CD8-positive, alpha-beta memory T cell (primary cell): ENCODE measurements around the gene ZDHHC7. TPM values are rescaled to one million over a fixed set of nuclear protein-coding genes. Genes with fewer than 3 reads are reported as not detected.

Experiments used
- CTCF ChIA-PET: fragments of 350-600 bp; sonication (Branson Sonifier 250); formaldehyde crosslinking; loops from one replicate; lab custom pipeline; 2021; ENCODE audit warnings: antibody characterized with exemption; lab: Charles Lee
- POLR2A ChIA-PET: fragments of 350-600 bp; sonication (Branson Sonifier 250); formaldehyde crosslinking; loops from one replicate; lab custom pipeline; 2021; ENCODE audit warnings: antibody characterized with exemption; lab: Charles Lee
- DNase-seq, 5 donors: peaks; one replicate each; pipeline versions ENCODE4 v3.0.0 to v3.0.0-alpha.2; 2020 to 2022; ENCODE audit warnings: mixed read lengths in 1 of 5
- H3K27ac ChIP-seq: one replicate; pipeline ENCODE4 v1.7.0; 2013; ENCODE audit warnings: low read depth, mild to moderate bottlenecking, low read length, moderate library complexity
- H3K27me3 ChIP-seq: 2 replicates; pipeline ENCODE4 v1.7.0; 2013; ENCODE audit warnings: low read length, mild to moderate bottlenecking; ENCODE audit not compliant: insufficient read depth, poor library complexity, severe bottlenecking
- H3K36me3 ChIP-seq: 2 replicates; pipeline ENCODE4 v1.7.0; 2013; ENCODE audit warnings: mild to moderate bottlenecking, low read length, moderate library complexity; ENCODE audit not compliant: insufficient read depth
- H3K4me1 ChIP-seq: 2 replicates; pipeline ENCODE4 v1.7.0; 2013; ENCODE audit warnings: mild to moderate bottlenecking, low read length, moderate library complexity; ENCODE audit not compliant: insufficient read depth
- H3K4me3 ChIP-seq: 2 replicates; pipeline ENCODE4 v1.7.0; 2013; ENCODE audit warnings: mild to moderate bottlenecking, low read length
- H3K9me3 ChIP-seq: 2 replicates; pipeline ENCODE4 v1.7.0; 2013; ENCODE audit warnings: mild to moderate bottlenecking, low read length
- H3K27ac Mint-ChIP-seq, 8 donors: one replicate each; pipeline ENCODE4 v1.8.0; 2020 to 2021; ENCODE audit warnings: mixed read lengths in 8 of 8, mild to moderate bottlenecking in 6 of 8, inconsistent platforms in 3 of 8, moderate library complexity in 3 of 8
- H3K27me3 Mint-ChIP-seq, 2 donors: one replicate each; pipeline ENCODE4 v1.8.0; 2020 to 2021; ENCODE audit warnings: mixed read lengths in 2 of 2, mild to moderate bottlenecking in 1 of 2, moderate library complexity in 1 of 2
- H3K36me3 Mint-ChIP-seq, 3 donors: one replicate each; pipeline ENCODE4 v1.8.0; 2020 to 2021; ENCODE audit warnings: mixed read lengths in 3 of 3, inconsistent platforms in 1 of 3, mild to moderate bottlenecking in 1 of 3
- H3K4me1 Mint-ChIP-seq, 3 donors: one replicate each; pipeline ENCODE4 v1.8.0; 2020 to 2021; ENCODE audit warnings: mixed read lengths in 3 of 3, inconsistent platforms in 1 of 3, mild to moderate bottlenecking in 1 of 3
- H3K4me3 Mint-ChIP-seq, 7 donors: one replicate each; pipeline ENCODE4 v1.8.0; 2020 to 2021; ENCODE audit warnings: mixed read lengths in 7 of 7, mild to moderate bottlenecking in 6 of 7, moderate library complexity in 4 of 7, inconsistent platforms in 2 of 7
- H3K9me3 Mint-ChIP-seq, 5 donors: one replicate each; pipeline ENCODE4 v1.8.0; 2020 to 2022; ENCODE audit warnings: mixed read lengths in 5 of 5, mild to moderate bottlenecking in 3 of 5, moderate library complexity in 2 of 5, inconsistent platforms in 1 of 5
- polyA plus RNA-seq: library from polyadenylated mRNA; unstranded; fragments of 300-500 nt; fragmentation: Illumina TruSeq; gene quantifications from one replicate; pipeline ENCODE4 v1.2.3, GENCODE V29; 2021
- total RNA-seq, 2 experiments: library from RNA; stranded (reverse); gene quantifications; one replicate each; pipeline ENCODE4 v1.2.3, GENCODE V29; 2021

The ZDHHC7 gene, protein sequence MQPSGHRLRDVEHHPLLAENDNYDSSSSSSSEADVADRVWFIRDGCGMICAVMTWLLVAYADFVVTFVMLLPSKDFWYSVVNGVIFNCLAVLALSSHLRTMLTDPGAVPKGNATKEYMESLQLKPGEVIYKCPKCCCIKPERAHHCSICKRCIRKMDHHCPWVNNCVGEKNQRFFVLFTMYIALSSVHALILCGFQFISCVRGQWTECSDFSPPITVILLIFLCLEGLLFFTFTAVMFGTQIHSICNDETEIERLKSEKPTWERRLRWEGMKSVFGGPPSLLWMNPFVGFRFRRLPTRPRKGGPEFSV
- total RNA-seq (10 to 100 TPM; 31.6 to 32.6 TPM), polyA plus RNA-seq (45.7 TPM)

- Histone ChIP-seq H3K9me3 (no peaks in the 10 kb centered on the region), H3K4me3 (peak within 1 kb of the TSS; percentile 81), H3K36me3 (no peaks in the 10 kb centered on the region), H3K4me1 (peaks cover 28% of the 10 kb centered on the region), H3K27ac (peak within 1 kb of the TSS; percentile 97), H3K27me3 (no peaks in the 10 kb centered on the region)
- peaks cover 0 to 7% of the 10 kb centered on the region in 2 donors for H3K27me3 Mint-ChIP-seq
- H3K36me3 Mint-ChIP-seq, result peaks cover 0 to 19% (median 9%) of the 10 kb centered on the region in 3 donors
- POLR2A ChIA-PET, result interaction anchor here (0.7 to 3.1 kb wide), 4 partner anchors 16 to 75 kb away, joined by 3 to 27 read pairs (median 6); partner anchors contain the start of gene KIAA0513
- DNase-seq, result peak; percentile 80 to 90 (median 85)
- peak within 1 kb of the TSS; percentile 96 to 100 (median 100) for H3K27ac Mint-ChIP-seq
- peaks cover 35 to 51% (median 50%) of the 10 kb centered on the region in 3 donors for H3K4me1 Mint-ChIP-seq
- peak within 1 kb of the TSS; percentile 98 to 99 (median 99) for H3K4me3 Mint-ChIP-seq
- CTCF ChIA-PET, result interaction anchor here (4.7 to 7.0 kb wide), 2 partner anchors 16 to 75 kb away, joined by 24 to 41 read pairs; partner anchors contain the start of gene KIAA0513
- H3K9me3 Mint-ChIP-seq, result no peaks in the 10 kb centered on the region
Measured at GRCh38 chr16:85010931-85011845, at the start of gene ZDHHC7. Gene ZDHHC7, minus strand, starts transcription at chr16:85011535. Its CDS starts 20,917 bp downstream, at chr16:84990618.

DNA sequence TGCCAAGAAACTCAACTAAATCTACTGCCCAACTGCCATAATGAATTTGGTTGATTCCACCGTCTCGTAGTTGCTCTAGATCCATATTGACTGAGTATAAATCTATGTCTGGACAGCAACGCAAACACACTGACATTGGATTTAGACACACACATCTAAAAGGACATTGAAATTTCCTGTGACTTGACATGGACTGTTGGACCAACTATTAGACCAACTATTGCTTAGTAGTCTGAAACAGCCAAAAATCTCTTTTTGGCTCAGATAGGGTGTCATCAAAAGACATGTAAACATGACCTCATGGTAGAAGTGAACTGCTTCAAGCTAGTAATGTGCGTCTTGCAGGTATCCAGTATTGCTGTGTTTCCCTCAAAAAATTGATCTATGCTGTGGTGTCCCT lies 47.6 kb upstream of the ZDHHC7 start:
- DNase-seq, result no peak
- CTCF ChIA-PET, result interaction anchor here (1.8 kb wide), 1 partner anchor 10 kb away, joined by 4 read pairs; no protein-coding TSS in a partner anchor
- POLR2A ChIA-PET, result no interaction called here
- H3K27ac ChIP-seq, result no peak overlapping the region
- Mint-ChIP-seq H3K27me3 (peaks cover 0 to 3% of the 10 kb centered on the region in 2 donors), H3K36me3 (peaks cover 0 to 4% (median 2%) of the 10 kb centered on the region in 3 donors), H3K9me3 (no peaks in the 10 kb centered on the region), H3K4me1 (peaks cover 36 to 54% (median 42%) of the 10 kb centered on the region in 3 donors), H3K27ac (peak overlapping the region in 4 of 8 donors; percentile 22 to 81 (median 42)), H3K4me3 (no peak overlapping the region)
- H3K27me3 ChIP-seq, result no peaks in the 10 kb centered on the region
- peaks cover 39% of the 10 kb centered on the region for H3K4me1 ChIP-seq
- no peaks in the 10 kb centered on the region for H3K9me3 ChIP-seq
- no peak overlapping the region for H3K4me3 ChIP-seq
- H3K36me3 ChIP-seq, result no peaks in the 10 kb centered on the region

GRCh38 chr16:85057948-85058347 lies 46.6 kb upstream of the ZDHHC7 start:
- H3K4me3 ChIP-seq, result no peak overlapping the region
- H3K9me3 ChIP-seq, result no peaks in the 10 kb centered on the region
- H3K27me3 ChIP-seq, result no peaks in the 10 kb centered on the region
- no peak overlapping the region for H3K27ac ChIP-seq
- peaks cover 39% of the 10 kb centered on the region for H3K4me1 ChIP-seq
- DNase-seq, result no peak
- H3K4me1 Mint-ChIP-seq, result peaks cover 38 to 54% (median 47%) of the 10 kb centered on the region in 3 donors
- H3K36me3 Mint-ChIP-seq, result peaks cover 0 to 2% (median 1%) of the 10 kb centered on the region in 3 donors
- H3K36me3 ChIP-seq, result no peaks in the 10 kb centered on the region
- ChIA-PET POLR2A (no interaction called here), CTCF (interaction anchor here (1.4 kb wide), 1 partner anchor 29 kb away, joined by 4 read pairs; no protein-coding TSS in a partner anchor)
- H3K27me3 Mint-ChIP-seq, result peaks cover 0 to 3% of the 10 kb centered on the region in 2 donors
- no peaks in the 10 kb centered on the region for H3K9me3 Mint-ChIP-seq
- H3K27ac Mint-ChIP-seq, result peak overlapping the region in 7 of 8 donors; percentile 57 to 94 (median 82)
- H3K4me3 Mint-ChIP-seq, result peak overlapping the region in 2 of 7 donors; percentile 19 to 34

DNA sequence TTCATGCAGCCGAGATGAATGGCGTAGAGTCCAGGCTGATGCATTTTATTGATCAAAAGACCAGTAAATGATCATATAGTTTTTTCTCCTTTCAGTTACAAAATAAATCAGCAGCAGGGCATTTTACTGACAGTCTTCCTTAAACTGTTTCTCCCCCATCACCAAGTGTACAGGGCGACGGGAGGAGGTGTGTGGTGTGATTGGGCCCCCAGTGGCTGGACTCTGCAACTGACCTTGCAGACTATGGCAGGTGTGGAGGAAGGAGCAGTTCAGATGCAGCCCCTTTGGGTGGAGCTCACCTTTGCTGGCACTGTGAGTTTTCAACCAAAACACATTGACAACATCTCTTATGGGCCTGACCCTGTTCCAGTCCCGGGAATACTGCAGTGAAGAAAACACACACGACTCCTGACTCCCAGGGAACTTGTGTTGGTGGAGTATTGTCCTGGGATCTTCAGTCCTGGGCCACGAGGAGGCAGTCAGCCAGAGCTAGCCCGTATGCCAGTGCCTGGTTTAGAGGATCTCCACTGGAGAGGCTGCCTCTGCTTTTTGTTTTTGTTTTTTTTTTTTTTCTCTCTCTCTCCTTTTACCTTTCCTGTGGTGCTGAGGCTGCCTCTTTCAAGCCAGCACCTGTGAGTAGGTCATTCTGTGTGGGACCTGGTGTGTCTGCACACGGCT lies 46.0 kb upstream of the ZDHHC7 start:
- H3K4me3 ChIP-seq, result no peak overlapping the region
- Mint-ChIP-seq H3K27me3 (peaks cover 0 to 3% of the 10 kb centered on the region in 2 donors), H3K4me3 (peak overlapping the region; percentile 15 to 73 (median 63)), H3K9me3 (no peaks in the 10 kb centered on the region), H3K27ac (peak overlapping the region; percentile 57 to 97 (median 84)), H3K36me3 (peaks cover 0 to 2% (median 1%) of the 10 kb centered on the region in 3 donors), H3K4me1 (peaks cover 38 to 54% (median 46%) of the 10 kb centered on the region in 3 donors)
- CTCF ChIA-PET, result interaction anchor here (1.4 to 4.0 kb wide), 2 partner anchors 29 to 30 kb away, joined by 4 to 22 read pairs; no protein-coding TSS in a partner anchor
- no peak for DNase-seq
- H3K27me3 ChIP-seq, result no peaks in the 10 kb centered on the region
- no peak overlapping the region for H3K27ac ChIP-seq
- peaks cover 39% of the 10 kb centered on the region for H3K4me1 ChIP-seq
- H3K9me3 ChIP-seq, result no peaks in the 10 kb centered on the region
- no peaks in the 10 kb centered on the region for H3K36me3 ChIP-seq
- POLR2A ChIA-PET, result no interaction called here

DNA sequence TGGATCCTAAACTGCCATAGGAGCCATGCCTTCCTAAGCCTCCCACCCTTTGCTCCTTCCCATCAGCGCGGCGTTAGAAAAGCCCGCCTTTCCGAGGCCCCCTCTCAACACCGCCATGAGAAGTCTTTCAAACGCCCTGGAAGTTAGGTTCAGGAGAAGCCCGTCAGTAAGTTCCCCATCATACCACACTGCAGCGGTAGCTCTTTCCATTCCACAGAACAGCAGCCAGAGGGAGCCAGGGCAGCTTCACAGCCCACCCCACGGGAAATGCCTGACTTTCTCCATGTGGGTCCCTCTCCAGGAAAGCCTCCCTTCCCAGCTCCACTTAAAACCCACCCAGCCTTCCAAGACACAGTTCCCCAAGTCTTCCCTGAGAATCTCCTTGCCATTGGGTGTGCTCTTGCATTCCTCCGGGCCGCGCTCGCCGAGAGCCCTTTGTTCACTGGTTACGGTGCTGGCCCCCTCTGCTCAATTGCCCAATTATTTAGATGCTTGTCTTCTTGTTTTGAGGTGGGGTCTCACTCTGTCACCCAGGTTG lies 44.9 kb upstream of the ZDHHC7 start:
- no peak for DNase-seq
- Mint-ChIP-seq H3K27me3 (peaks cover 0 to under 1% of the 10 kb centered on the region in 2 donors), H3K9me3 (no peaks in the 10 kb centered on the region), H3K4me3 (peak overlapping the region; percentile 33 to 73 (median 67)), H3K36me3 (peaks cover 0 to 1% (median 0%) of the 10 kb centered on the region in 3 donors), H3K4me1 (peaks cover 37 to 50% (median 41%) of the 10 kb centered on the region in 3 donors), H3K27ac (peak overlapping the region; percentile 81 to 97 (median 86))
- H3K9me3 ChIP-seq, result no peaks in the 10 kb centered on the region
- peak overlapping the region; percentile 50 for H3K4me3 ChIP-seq
- ChIA-PET POLR2A (interaction anchor here (0.6 to 1.9 kb wide), 7 partner anchors 11 to 83 kb away, joined by 3 to 10 read pairs (median 4); partner anchors contain the start of genes KIAA0513 and ZDHHC7), CTCF (interaction anchor here (1.1 to 4.0 kb wide), 8 partner anchors 9 to 62 kb away, joined by 4 to 22 read pairs (median 6); partner anchors contain the start of gene KIAA0513)
- peaks cover 39% of the 10 kb centered on the region for H3K4me1 ChIP-seq
- H3K27me3 ChIP-seq, result no peaks in the 10 kb centered on the region
- peak overlapping the region; percentile 62 for H3K27ac ChIP-seq
- H3K36me3 ChIP-seq, result no peaks in the 10 kb centered on the region

GRCh38 chr16:85055493-85056210 lies 44.3 kb upstream of the ZDHHC7 start:
- H3K27ac ChIP-seq, result peak overlapping the region; percentile 62
- peaks cover 0 to 1% (median 0%) of the 10 kb centered on the region in 3 donors for H3K36me3 Mint-ChIP-seq
- no peaks in the 10 kb centered on the region for H3K27me3 ChIP-seq
- peak; percentile 67 to 91 (median 74) for DNase-seq
- peak overlapping the region; percentile 33 to 73 (median 67) for H3K4me3 Mint-ChIP-seq
- CTCF ChIA-PET, result interaction anchor here (0.9 to 4.0 kb wide), 10 partner anchors 9 to 85 kb away, joined by 3 to 22 read pairs (median 5); partner anchors contain the start of gene KIAA0513
- no peaks in the 10 kb centered on the region for H3K9me3 ChIP-seq
- peak overlapping the region; percentile 81 to 97 (median 86) for H3K27ac Mint-ChIP-seq
- no peaks in the 10 kb centered on the region for H3K27me3 Mint-ChIP-seq
- no peaks in the 10 kb centered on the region for H3K9me3 Mint-ChIP-seq
- peaks cover 39% of the 10 kb centered on the region for H3K4me1 ChIP-seq
- no peaks in the 10 kb centered on the region for H3K36me3 ChIP-seq
- peak overlapping the region; percentile 50 for H3K4me3 ChIP-seq
- POLR2A ChIA-PET, result interaction anchor here (0.6 to 1.9 kb wide), 8 partner anchors 12 to 83 kb away, joined by 3 to 10 read pairs (median 4); partner anchors contain the start of genes KIAA0513 and ZDHHC7
- H3K4me1 Mint-ChIP-seq, result peaks cover 37 to 51% (median 41%) of the 10 kb centered on the region in 3 donors
